Neutrophil (primary cell): ENCODE data around the gene FZD2.

Experiments
- H3K27ac ChIP-seq: fragments of 200-600 bp; sonication (generic); 2 replicates; pipeline ENCODE4 v1.5.1; 2016; ENCODE audit warnings: mild to moderate bottlenecking, moderate library complexity
- H3K27me3 ChIP-seq: fragments of 200-600 bp; sonication (generic); 2 replicates; pipeline ENCODE4 v1.6.0; 2016; ENCODE audit warnings: mild to moderate bottlenecking
- H3K36me3 ChIP-seq: fragments of 200-600 bp; sonication (generic); 2 replicates; pipeline ENCODE4 v1.5.1; 2017
- H3K4me1 ChIP-seq, 2 experiments: fragments of 200-600 bp in 1 of 2; sonication (generic) in 1 of 2; 1 replicate in 1 of 2; 2 replicates in 1 of 2; pipeline versions ENCODE4 v1.5.1 to v1.6.1; 2013 to 2016; ENCODE audit warnings: low read depth in 1 of 2, low read length in 1 of 2, mild to moderate bottlenecking in 1 of 2, moderate library complexity in 1 of 2; ENCODE audit not compliant: control insufficient read depth in 1 of 2, insufficient read depth in 1 of 2
- H3K4me3 ChIP-seq, 2 experiments: fragments of 200-600 bp in 1 of 2; sonication (generic) in 1 of 2; 1 replicate in 1 of 2; 2 replicates in 1 of 2; pipeline ENCODE4 v1.5.1; 2013 to 2016; ENCODE audit warnings: low read depth in 1 of 2, low read length in 1 of 2, mild to moderate bottlenecking in 1 of 2, moderate library complexity in 1 of 2
- H3K9me3 ChIP-seq: fragments of 200-600 bp; sonication (generic); 2 replicates; pipeline ENCODE4 v1.5.1; 2016
- CTCF ChIP-seq: fragments of 200-600 bp; sonication (generic); IDR thresholded peaks from 2 replicates; pipeline ENCODE4 v1.5.1; 2016; ENCODE audit warnings: antibody characterized with exemption

FZD2 gene

GRCh38 chr17:44558334-44558709 is 1.0 kb downstream of the FZD2 start:
- Histone ChIP-seq H3K36me3 (no peaks in the 10 kb centered on the region), H3K4me1 (peaks cover 14 to 19% of the 10 kb centered on the region in 2 experiments), H3K9me3 (no peaks in the 10 kb centered on the region), H3K27ac (no peak overlapping the region), H3K4me3 (no peak overlapping the region), H3K27me3 (peaks cover 100% of the 10 kb centered on the region)
- no peak for TF ChIP-seq CTCF

- Histone ChIP-seq H3K4me3 (no peak overlapping the region), H3K36me3 (no peaks in the 10 kb centered on the region), H3K9me3 (no peaks in the 10 kb centered on the region), H3K27me3 (peaks cover 98% of the 10 kb centered on the region), H3K27ac (no peak overlapping the region), H3K4me1 (peaks cover 14 to 19% of the 10 kb centered on the region in 2 experiments)
- no peak for TF ChIP-seq CTCF
Measured at GRCh38 chr17:44558710-44559633, 1.7 kb downstream of the FZD2 start.

DNA sequence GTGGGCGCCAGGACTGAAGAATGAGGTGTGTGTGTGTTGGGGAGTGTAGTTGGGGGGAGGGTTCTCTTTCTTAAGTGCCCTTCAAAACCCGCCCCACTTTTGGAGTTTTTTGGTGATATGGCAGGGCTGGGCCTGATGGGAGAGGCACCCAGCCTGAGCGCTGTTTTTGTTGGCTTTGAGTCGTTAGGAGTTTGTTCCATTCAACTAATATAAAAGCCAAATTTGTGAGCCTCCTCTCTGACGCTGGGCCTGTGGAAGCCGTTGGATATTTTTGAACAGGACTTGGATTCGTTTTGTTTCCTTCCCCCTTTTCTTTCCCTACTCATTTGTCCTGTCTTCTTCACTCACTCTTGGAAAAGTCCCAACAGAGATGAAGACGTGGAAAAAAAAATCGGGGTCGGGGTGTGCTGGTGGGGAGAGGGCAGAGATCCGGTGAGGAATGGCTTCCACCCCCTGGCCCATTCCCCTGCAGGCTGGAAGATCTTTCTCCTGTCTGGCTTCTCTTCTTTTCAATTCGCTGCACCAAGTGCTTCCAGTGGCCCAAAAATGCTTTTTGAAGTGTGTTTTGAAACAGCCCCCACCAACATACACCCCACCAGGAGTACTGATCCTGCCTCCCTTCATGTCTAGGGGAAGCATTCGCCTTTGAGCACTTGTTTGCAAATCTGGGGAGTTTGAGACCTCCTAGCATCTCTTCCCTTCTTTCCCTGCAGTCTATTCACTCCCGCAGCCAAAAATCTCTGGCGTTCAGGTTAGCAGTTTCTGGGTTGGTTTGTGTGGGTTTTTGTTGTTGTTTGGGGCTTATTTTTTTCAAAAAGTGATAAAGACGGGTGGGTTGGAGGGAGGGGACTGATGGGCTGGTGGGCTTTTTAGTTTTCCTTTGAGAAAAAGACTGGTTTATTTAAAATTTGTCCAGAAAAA is 2.6 kb downstream of the FZD2 start:
- no peaks in the 10 kb centered on the region for H3K36me3 ChIP-seq
- TF ChIP-seq CTCF, result no peak
- peaks cover 92% of the 10 kb centered on the region for H3K27me3 ChIP-seq
- peaks cover 14 to 19% of the 10 kb centered on the region in 2 experiments for H3K4me1 ChIP-seq
- H3K9me3 ChIP-seq, result no peaks in the 10 kb centered on the region
- no peak overlapping the region for H3K4me3 ChIP-seq
- H3K27ac ChIP-seq, result no peak overlapping the region

- no peak overlapping the region for H3K4me3 ChIP-seq
- H3K27ac ChIP-seq, result no peak overlapping the region
- peaks cover 79% of the 10 kb centered on the region for H3K27me3 ChIP-seq
- H3K36me3 ChIP-seq, result no peaks in the 10 kb centered on the region
- H3K9me3 ChIP-seq, result no peaks in the 10 kb centered on the region
- no peak for TF ChIP-seq CTCF
- peaks cover 13 to 17% of the 10 kb centered on the region in 2 experiments for H3K4me1 ChIP-seq
Measured at GRCh38 chr17:44561237-44561623, 3.9 kb downstream of the FZD2 start.

DNA sequence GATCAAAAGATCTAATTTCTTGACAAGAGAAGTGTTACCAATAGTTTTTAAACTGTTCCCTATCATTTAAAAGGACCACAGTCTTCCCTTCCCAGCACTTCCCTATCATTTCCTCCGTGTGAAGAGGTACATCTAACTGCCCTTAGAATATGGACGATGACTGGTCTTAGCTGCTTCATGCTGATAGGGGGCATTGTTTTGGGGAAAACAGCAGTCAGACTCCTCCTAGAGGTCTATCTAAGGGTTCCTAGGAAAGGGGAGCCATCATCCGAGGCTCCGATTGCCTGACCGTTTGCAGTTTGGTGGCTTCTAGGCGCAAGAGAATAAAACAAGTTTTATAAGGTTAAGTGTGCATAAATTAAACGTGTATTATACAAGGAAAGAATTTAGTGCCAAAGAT is 7.1 kb downstream of the FZD2 start:
- no peak overlapping the region for H3K4me3 ChIP-seq
- peaks cover 56% of the 10 kb centered on the region for H3K27me3 ChIP-seq
- no peak overlapping the region for H3K27ac ChIP-seq
- H3K9me3 ChIP-seq, result no peaks in the 10 kb centered on the region
- H3K4me1 ChIP-seq, result no peaks in the 10 kb centered on the region
- no peak for TF ChIP-seq CTCF
- no peaks in the 10 kb centered on the region for H3K36me3 ChIP-seq
